ENCODE results near the gene DNAH14.

Gene DNAH14

GRCh38 chr1:225445639-225446594 is 516.4 kb downstream of the DNAH14 start:
- DNase-seq (ENCODE audit: insufficient read length, low spot score) (no peak), FAIRE-seq (no peak)
- no peak for TF ChIP-seq PAX5 (IDR thresholded peaks at IDR 0.05; ENCODE audit: insufficient read depth, low read length, severe bottlenecking)
- TF ChIP-seq POLR2AphosphoS5 (IDR thresholded peaks at IDR 0.05; ENCODE audit: low read depth, low read length): no peak
- TF ChIP-seq TAF1 (IDR thresholded peaks at IDR 0.05; ENCODE audit: low read depth, low read length): no peak
- TF ChIP-seq SPI1 (IDR thresholded peaks at IDR 0.05; ENCODE audit: low read depth, low read length): no peak
- TF ChIP-seq POU2F2 (IDR thresholded peaks at IDR 0.05; ENCODE audit: low read depth, low read length): no peak
- TF ChIP-seq POLR2A (IDR thresholded peaks at IDR 0.05; ENCODE audit: low read depth, low read length): no peak

- FAIRE-seq (no peak), DNase-seq (ENCODE audit: insufficient read length, low spot score) (no peak)
- no peak for TF ChIP-seq SPI1 (IDR thresholded peaks at IDR 0.05; ENCODE audit: low read depth, low read length)
- TF ChIP-seq POU2F2 (IDR thresholded peaks at IDR 0.05; ENCODE audit: low read depth, low read length): no peak
- no peak for TF ChIP-seq PAX5 (IDR thresholded peaks at IDR 0.05; ENCODE audit: insufficient read depth, low read length, severe bottlenecking)
- TF ChIP-seq POLR2A (IDR thresholded peaks at IDR 0.05; ENCODE audit: low read depth, low read length): no peak
- TF ChIP-seq TAF1 (IDR thresholded peaks at IDR 0.05; ENCODE audit: low read depth, low read length): no peak
- no peak for TF ChIP-seq POLR2AphosphoS5 (IDR thresholded peaks at IDR 0.05; ENCODE audit: low read depth, low read length)
Measured at GRCh38 chr1:225446595-225446960, 517.1 kb downstream of the DNAH14 start.

GRCh38 chr1:225446981-225447615 is 517.6 kb downstream of the DNAH14 start:
- FAIRE-seq (no peak), DNase-seq (ENCODE audit: insufficient read length, low spot score) (no peak)
- TF ChIP-seq PAX5 (IDR thresholded peaks at IDR 0.05; ENCODE audit: insufficient read depth, low read length, severe bottlenecking): no peak
- TF ChIP-seq POLR2AphosphoS5 (IDR thresholded peaks at IDR 0.05; ENCODE audit: low read depth, low read length): no peak
- TF ChIP-seq SPI1 (IDR thresholded peaks at IDR 0.05; ENCODE audit: low read depth, low read length): no peak
- TF ChIP-seq TAF1 (IDR thresholded peaks at IDR 0.05; ENCODE audit: low read depth, low read length): no peak
- no peak for TF ChIP-seq POU2F2 (IDR thresholded peaks at IDR 0.05; ENCODE audit: low read depth, low read length)
- TF ChIP-seq POLR2A (IDR thresholded peaks at IDR 0.05; ENCODE audit: low read depth, low read length): no peak

- no peak for FAIRE-seq
- no peak for DNase-seq (ENCODE audit: insufficient read length, low spot score)
- TF ChIP-seq PAX5 (IDR thresholded peaks at IDR 0.05; ENCODE audit: insufficient read depth, low read length, severe bottlenecking) (no peak), POU2F2 (IDR thresholded peaks at IDR 0.05; ENCODE audit: low read depth, low read length) (no peak), TAF1 (IDR thresholded peaks at IDR 0.05; ENCODE audit: low read depth, low read length) (no peak), SPI1 (IDR thresholded peaks at IDR 0.05; ENCODE audit: low read depth, low read length) (no peak), POLR2AphosphoS5 (IDR thresholded peaks at IDR 0.05; ENCODE audit: low read depth, low read length) (no peak), POLR2A (IDR thresholded peaks at IDR 0.05; ENCODE audit: low read depth, low read length) (no peak)
Measured at GRCh38 chr1:225447650-225448089, 518.2 kb downstream of the DNAH14 start.

GRCh38 chr1:225448146-225448805 is 518.8 kb downstream of the DNAH14 start:
- no peak for FAIRE-seq
- TF ChIP-seq POLR2A (IDR thresholded peaks at IDR 0.05; ENCODE audit: low read depth, low read length) (no peak), POLR2AphosphoS5 (IDR thresholded peaks at IDR 0.05; ENCODE audit: low read depth, low read length) (no peak), PAX5 (IDR thresholded peaks at IDR 0.05; ENCODE audit: insufficient read depth, low read length, severe bottlenecking) (no peak), TAF1 (IDR thresholded peaks at IDR 0.05; ENCODE audit: low read depth, low read length) (no peak), POU2F2 (IDR thresholded peaks at IDR 0.05; ENCODE audit: low read depth, low read length) (no peak)
- DNase-seq (ENCODE audit: insufficient read length, low spot score): no peak
